ENCODE results near the gene THAP8. TPM values are rescaled to one million over a fixed set of nuclear protein-coding genes. Genes with fewer than 3 reads are reported as not detected.

Gene THAP8
- total and polyA plus RNA-seq, 2 of the 13 experiments (the other 11 are each of a cell fraction or from before 2014, with no cell fraction given): 1.7 to 3.7 TPM

GRCh38 chr19:35990771-35991730 lies 63.0 kb downstream of the THAP8 start:
- H3K9me3 ChIP-seq (ENCODE audit: low read length): no peaks in the 10 kb centered on the region
- 14% methylated on average over 10 of the region's 10 CpGs for WGBS (ENCODE audit: low lambda C conversion rate)
- ChIA-PET POLR2A (interaction anchor here (1.0 to 4.2 kb wide), 5 partner anchors 18 to 223 kb away, joined by 3 to 14 read pairs (median 4); partner anchors contain the start of genes ALKBH6, SYNE4, THAP8 and WDR62), CTCF (ENCODE audit: low intra/inter-chr PET ratio, low total read pairs) (no interaction called here)
- peaks cover 26% of the 10 kb centered on the region for H3K4me1 ChIP-seq (ENCODE audit: insufficient read depth, low read length)
- H4K20me1 ChIP-seq (ENCODE audit: insufficient read depth, low read length): no peaks in the 10 kb centered on the region
- peak overlapping the region; percentile 48 for H3K27ac ChIP-seq (ENCODE audit: extremely low read length, insufficient read depth, low read length)
- peak; percentile 46 for DNase-seq (ENCODE audit: low spot score)
- BruUV-seq (replicated peaks): no TSS peak
- peaks cover 10% of the 10 kb centered on the region for H3K79me2 ChIP-seq (ENCODE audit: insufficient read depth, low read length)
- intact Hi-C loops (cut with micrococcal nuclease; ENCODE audit: unreplicated experiment) (no loop called here), in situ Hi-C loops (cut with HindIII; ENCODE audit: extremely low pct_ligation_motif_present, low pct_unique_long_range_greater_than_20kb) (no loop called here)
- H3K36me3 ChIP-seq (replicated peaks in 1 of 2; ENCODE audit: control insufficient read depth in 1 of 2, insufficient read depth in 2 of 2, low read length in 2 of 2): no peaks in the 10 kb centered on the region
- no peak overlapping the region for H3K4me3 ChIP-seq (replicated peaks in 1 of 3; ENCODE audit: insufficient read depth in 1 of 3, low read depth in 2 of 3, low read length in 3 of 3)
- peak overlapping the region; percentile 49 for H3K4me2 ChIP-seq (ENCODE audit: low read depth, low read length)
- no peak overlapping the region for H2AFZ ChIP-seq (ENCODE audit: low read length)
- ATAC-seq: no peak
- H3K27me3 ChIP-seq (ENCODE audit: control insufficient read depth in 1 of 2, insufficient read depth in 2 of 2, low read length in 2 of 2): peaks cover 0 to 9% of the 10 kb centered on the region in 2 experiments; a peak in 3 of 5 replicates
- peak; percentile 37 for FAIRE-seq
- no peak overlapping the region for H3K9ac ChIP-seq (ENCODE audit: insufficient read depth, low read depth, low read length)
- TF ChIP-seq ZFAT (CRISPR knock-in tag; conservative IDR thresholded peaks at IDR 0.05): no peak
- TF ChIP-seq GTF2F1 (IDR thresholded peaks at IDR 0.05; ENCODE audit: low read length): no peak
- TF ChIP-seq PRMT3 (CRISPR knock-in tag; IDR thresholded peaks at IDR 0.05; ENCODE audit: borderline replicate concordance, low read depth): no peak
- TF ChIP-seq ZZZ3 (CRISPR knock-in tag; IDR thresholded peaks at IDR 0.05; ENCODE audit: borderline replicate concordance): no peak
- no peak for TF ChIP-seq HOMEZ (CRISPR knock-in tag; IDR thresholded peaks at IDR 0.05; ENCODE audit: low read depth)
- no peak for TF ChIP-seq ZNF639 (CRISPR knock-in tag; conservative IDR thresholded peaks at IDR 0.05)
- TF ChIP-seq ZBTB26 (CRISPR knock-in tag; IDR thresholded peaks at IDR 0.05; ENCODE audit: borderline replicate concordance): no peak
- TF ChIP-seq TCF7 (IDR thresholded peaks at IDR 0.05; ENCODE audit: low read depth): no peak
- no peak for TF ChIP-seq ATF5 (CRISPR knock-in tag; IDR thresholded peaks at IDR 0.05; ENCODE audit: low read depth)
- TF ChIP-seq KAT2B (IDR thresholded peaks at IDR 0.05; ENCODE audit: borderline replicate concordance, low read depth, low read length): no peak
- no peak for TF ChIP-seq ZNF160 (CRISPR knock-in tag; IDR thresholded peaks at IDR 0.05)
- no peak for TF ChIP-seq MEIS1 (CRISPR knock-in tag; IDR thresholded peaks at IDR 0.05; ENCODE audit: borderline replicate concordance)
